Left ventricle myocardium inferior (tissue), 1 donor: ENCODE results near the gene GPR82. TPM values are rescaled to one million over a fixed set of nuclear protein-coding genes. Genes with fewer than 3 reads are reported as not detected.
A peak's percentile ranks its signal among the peaks of the same experiment; 100 is the strongest.

Experiments
- DNase-seq: peaks from one replicate; pipeline ENCODE4 v3.0.0-alpha.2; 2020
- H3K27ac ChIP-seq: fragments of 200-600 bp; replicated peaks from 2 replicates; pipeline ENCODE4 v1.8.0; 2021
- H3K27me3 ChIP-seq: fragments of 200-600 bp; 2 replicates; pipeline ENCODE4 v1.8.0; 2021; ENCODE audit warnings: low read depth
- H3K36me3 ChIP-seq: fragments of 200-600 bp; 2 replicates; pipeline ENCODE4 v1.8.0; 2021
- H3K4me1 ChIP-seq: fragments of 200-600 bp; 2 replicates; pipeline ENCODE4 v1.8.0; 2021
- H3K4me3 ChIP-seq: fragments of 200-600 bp; 2 replicates; pipeline ENCODE4 v1.8.0; 2021; ENCODE audit warnings: mild to moderate bottlenecking, moderate library complexity
- H3K9me3 ChIP-seq: fragments of 200-600 bp; replicated peaks from 2 replicates; pipeline ENCODE4 v1.8.0; 2021
- intact Hi-C: fragments of 100-400 bp; cut with micrococcal nuclease; formaldehyde crosslinking; loops from one replicate; pipeline ENCODE4 v1.11.0; 2022
- total RNA-seq: library from RNA; stranded (reverse); fragmentation: NEBNext Ultra II Directional; extraction: Animal tissue kit (Norgen Biotek cat#: 25700); gene quantifications from one replicate; pipeline ENCODE4 v1.2.1, GENCODE V29; 2021
- TF ChIP-seq, protein P1 (sequence below): fragments of 200-600 bp; IDR thresholded peaks from 2 replicates; pipeline ENCODE4 v1.8.0; 2021; ENCODE audit warnings: antibody characterized with exemption, mild to moderate bottlenecking, borderline replicate concordance
- donor health status: DM: no; HTN: yes; CAD: no; lungs with severe emphysema.

GPR82 gene
- total RNA-seq, 1 donor from 2014 or later: 0.19 TPM

DNA sequence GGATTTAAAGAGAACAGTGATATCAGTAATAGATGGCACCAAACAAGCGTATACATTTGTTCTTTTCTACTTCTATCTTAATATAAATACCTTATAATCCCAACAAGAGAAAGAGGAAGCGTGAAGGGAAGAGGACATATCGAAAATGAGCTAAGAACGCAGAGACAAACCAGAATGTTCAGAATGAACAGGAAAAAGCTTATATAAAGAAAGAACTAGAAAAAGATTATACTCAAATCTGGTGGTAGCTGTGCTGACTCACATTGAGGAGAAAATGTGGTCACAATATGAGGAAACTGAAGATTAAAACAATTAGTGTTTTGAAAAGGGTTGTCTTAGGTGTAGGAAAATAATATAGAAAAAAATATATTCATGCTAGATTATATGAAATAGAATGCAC, 37.2 kb upstream of the GPR82 start:
- intact Hi-C loops: no loop called here
- Histone ChIP-seq H3K27me3 (no peaks in the 10 kb centered on the region), H3K9me3 (no peaks in the 10 kb centered on the region), H3K4me1 (peaks cover under 1% of the 10 kb centered on the region), H3K4me3 (no peak overlapping the region), H3K27ac (no peak overlapping the region), H3K36me3 (no peaks in the 10 kb centered on the region)
- DNase-seq: no peak
- TF ChIP-seq, protein P1, sequence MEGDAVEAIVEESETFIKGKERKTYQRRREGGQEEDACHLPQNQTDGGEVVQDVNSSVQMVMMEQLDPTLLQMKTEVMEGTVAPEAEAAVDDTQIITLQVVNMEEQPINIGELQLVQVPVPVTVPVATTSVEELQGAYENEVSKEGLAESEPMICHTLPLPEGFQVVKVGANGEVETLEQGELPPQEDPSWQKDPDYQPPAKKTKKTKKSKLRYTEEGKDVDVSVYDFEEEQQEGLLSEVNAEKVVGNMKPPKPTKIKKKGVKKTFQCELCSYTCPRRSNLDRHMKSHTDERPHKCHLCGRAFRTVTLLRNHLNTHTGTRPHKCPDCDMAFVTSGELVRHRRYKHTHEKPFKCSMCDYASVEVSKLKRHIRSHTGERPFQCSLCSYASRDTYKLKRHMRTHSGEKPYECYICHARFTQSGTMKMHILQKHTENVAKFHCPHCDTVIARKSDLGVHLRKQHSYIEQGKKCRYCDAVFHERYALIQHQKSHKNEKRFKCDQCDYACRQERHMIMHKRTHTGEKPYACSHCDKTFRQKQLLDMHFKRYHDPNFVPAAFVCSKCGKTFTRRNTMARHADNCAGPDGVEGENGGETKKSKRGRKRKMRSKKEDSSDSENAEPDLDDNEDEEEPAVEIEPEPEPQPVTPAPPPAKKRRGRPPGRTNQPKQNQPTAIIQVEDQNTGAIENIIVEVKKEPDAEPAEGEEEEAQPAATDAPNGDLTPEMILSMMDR: no peak

DNA sequence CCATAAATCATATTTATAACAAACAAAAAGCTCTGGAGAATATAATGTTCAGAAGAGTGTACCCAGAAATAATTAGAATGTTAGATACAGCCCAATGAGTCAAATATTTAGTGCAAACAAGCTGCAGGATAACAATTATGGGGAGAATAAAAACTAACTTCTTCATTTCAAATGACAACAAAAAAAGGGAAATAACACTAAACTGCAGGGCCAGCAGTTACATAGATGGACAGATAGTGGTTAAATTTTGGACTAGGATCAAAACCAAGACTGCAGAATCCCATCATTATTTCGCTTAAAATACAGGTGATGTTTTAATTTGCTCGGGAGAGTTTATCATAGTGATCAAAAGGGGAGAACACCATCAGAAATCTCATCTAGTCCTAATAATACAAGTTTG, 35.8 kb upstream of the GPR82 start:
- no peaks in the 10 kb centered on the region for H3K27me3 ChIP-seq
- TF ChIP-seq, protein P1: no peak
- H3K36me3 ChIP-seq: no peaks in the 10 kb centered on the region
- no peak overlapping the region for H3K4me3 ChIP-seq
- peaks cover 6% of the 10 kb centered on the region for H3K4me1 ChIP-seq
- no peak overlapping the region for H3K27ac ChIP-seq
- no peak for DNase-seq
- intact Hi-C loops: no loop called here
- no peaks in the 10 kb centered on the region for H3K9me3 ChIP-seq

DNA sequence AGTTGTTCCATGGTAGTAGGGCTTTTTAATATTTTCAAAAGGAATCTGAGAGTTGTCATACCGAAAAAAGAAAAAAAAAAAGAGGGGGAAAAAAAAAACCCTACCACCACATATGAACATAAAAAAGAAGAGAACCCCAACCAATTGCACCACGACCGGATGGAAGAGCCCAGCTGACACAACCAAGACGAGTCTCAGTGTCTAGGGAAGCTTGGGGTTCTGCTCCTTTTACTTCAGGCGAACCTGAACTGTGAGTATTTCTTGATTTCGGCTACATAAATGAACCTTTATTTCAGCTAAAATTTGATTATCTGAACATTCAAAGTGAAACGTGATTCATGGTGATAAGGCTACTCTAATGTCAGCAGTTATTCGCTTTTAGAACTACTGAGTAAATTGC, 35.1 kb upstream of the GPR82 start, which contains the start of gene GPR34:
Gene GPR34, plus strand, starts transcription at position 139 of the 400 bp plus-strand sequence. CDS start 6,661 bp downstream, outside the sequence.
- no peak for DNase-seq
- H3K4me3 ChIP-seq: no peak within 1 kb of the TSS
- no peaks in the 10 kb centered on the region for H3K27me3 ChIP-seq
- intact Hi-C loops: no loop called here
- TF ChIP-seq, protein P1: no peak
- peak within 1 kb of the TSS; percentile 19 for H3K27ac ChIP-seq
- no peaks in the 10 kb centered on the region for H3K9me3 ChIP-seq
- H3K4me1 ChIP-seq: peaks cover 6% of the 10 kb centered on the region
- H3K36me3 ChIP-seq: no peaks in the 10 kb centered on the region

DNA sequence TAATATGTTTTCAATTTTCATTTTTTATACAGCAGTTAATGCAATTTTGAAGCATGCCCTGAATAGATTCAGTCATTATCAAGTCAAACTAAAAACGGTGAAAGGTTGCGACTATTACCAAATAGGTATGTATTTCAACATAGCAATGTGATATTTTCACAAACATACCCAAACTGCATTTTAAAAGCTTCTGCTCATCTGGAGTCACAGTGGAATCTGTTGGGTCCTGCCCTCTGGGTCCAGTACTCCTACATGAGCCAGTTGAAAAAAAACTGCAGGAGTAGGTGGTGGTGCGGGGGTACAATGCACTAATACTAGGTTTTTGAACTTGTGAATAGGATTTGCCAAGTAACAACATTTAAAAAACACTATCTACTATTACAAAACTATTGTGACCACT, 34.3 kb upstream of the GPR82 start:
- H3K36me3 ChIP-seq: no peaks in the 10 kb centered on the region
- H3K27me3 ChIP-seq: no peaks in the 10 kb centered on the region
- no peak overlapping the region for H3K27ac ChIP-seq
- peaks cover 6% of the 10 kb centered on the region for H3K4me1 ChIP-seq
- TF ChIP-seq, protein P1: no peak
- H3K4me3 ChIP-seq: no peak overlapping the region
- intact Hi-C loops: no loop called here
- no peaks in the 10 kb centered on the region for H3K9me3 ChIP-seq
- DNase-seq: no peak

DNA sequence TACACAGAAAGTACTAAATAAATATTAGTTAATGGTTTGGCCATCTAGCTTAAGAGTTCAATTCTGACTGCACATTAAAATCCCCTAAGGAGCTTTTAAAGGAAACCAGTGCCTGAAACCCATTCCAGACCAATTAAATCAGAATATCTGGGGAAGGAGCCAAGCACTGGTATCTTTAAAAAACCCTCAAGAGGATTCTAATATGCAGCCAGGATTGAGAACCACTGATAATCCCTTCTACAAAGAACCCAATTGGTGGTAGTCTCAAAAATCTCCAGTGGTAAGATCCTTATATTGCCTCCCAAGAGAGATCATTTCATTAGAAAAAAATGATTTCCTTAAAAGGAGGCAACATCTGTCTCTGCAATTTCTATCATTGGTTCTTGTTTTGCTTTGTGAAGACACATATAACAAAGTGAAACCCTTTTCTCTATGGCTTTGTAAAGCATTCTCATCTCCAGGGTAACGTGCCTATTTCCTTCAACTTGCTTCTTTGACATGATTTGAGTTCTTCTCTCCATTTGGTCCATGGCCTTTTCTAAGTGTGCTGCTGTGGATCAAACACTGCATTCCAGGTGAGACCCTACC, 31.7 kb upstream of the GPR82 start:
- H3K27ac ChIP-seq: peak overlapping the region; percentile 45
- H3K27me3 ChIP-seq: no peaks in the 10 kb centered on the region
- no peaks in the 10 kb centered on the region for H3K36me3 ChIP-seq
- intact Hi-C loops: no loop called here
- no peaks in the 10 kb centered on the region for H3K9me3 ChIP-seq
- DNase-seq: no peak
- TF ChIP-seq, protein P1: no peak
- no peak overlapping the region for H3K4me3 ChIP-seq
- peaks cover 6% of the 10 kb centered on the region for H3K4me1 ChIP-seq
